Thoracic aorta (tissue), 2 donors: Measurements from ENCODE around the gene GLO1. TPM values are rescaled to one million over a fixed set of nuclear protein-coding genes. Genes with fewer than 3 reads are reported as not detected.

ENCODE experiments used
- ATAC-seq: fragments of 150-250 bp; one replicate; pipeline ENCODE4 v1.8.0; 2017; ENCODE audit warnings: low read depth; ENCODE audit not compliant: insufficient number of reproducible peaks, low FRiP score
- DNase-seq: peaks from one replicate; pipeline ENCODE4 v3.0.0-alpha.2; 2020; ENCODE audit warnings: low spot score
- H3K27ac ChIP-seq, 2 donors: fragments of 200-600 bp; sonication (generic); 1 replicate in 1 of 2; 2 replicates in 1 of 2; pipeline ENCODE4 v1.5.1; 2016; ENCODE audit warnings: mild to moderate bottlenecking in 2 of 2, moderate library complexity in 2 of 2
- H3K27me3 ChIP-seq: fragments of 200-600 bp; sonication (generic); replicated peaks from 2 replicates; pipeline ENCODE4 v1.6.0; 2016; ENCODE audit warnings: mild to moderate bottlenecking; ENCODE audit not compliant: insufficient read depth
- H3K36me3 ChIP-seq: fragments of 200-600 bp; sonication (generic); one replicate; pipeline ENCODE4 v1.5.1; 2016
- H3K4me1 ChIP-seq, 2 donors: fragments of 200-600 bp; sonication (generic); 1 replicate in 1 of 2; 2 replicates in 1 of 2; pipeline versions ENCODE4 v1.5.1 to v1.6.0; 2016; ENCODE audit warnings: low read depth in 2 of 2, mild to moderate bottlenecking in 1 of 2; ENCODE audit not compliant: control insufficient read depth in 1 of 2
- H3K4me3 ChIP-seq: fragments of 200-600 bp; sonication (generic); 2 replicates; pipeline ENCODE4 v1.5.1; 2016; ENCODE audit warnings: mild to moderate bottlenecking
- H3K9me3 ChIP-seq: fragments of 200-600 bp; sonication (generic); 2 replicates; pipeline ENCODE4 v1.5.1; 2016
- total RNA-seq, 2 donors: library from RNA; depleted of rRNA; stranded (reverse); fragments of >200 nt; gene quantifications; one replicate each; pipeline versions ENCODE4 v1.1.0 to v1.2.3, GENCODE V29; 2016
- TF ChIP-seq, protein P1 (sequence below): fragments of 200-600 bp; sonication (generic); IDR thresholded peaks from one replicate; pipeline ENCODE4 v1.5.1; 2019; ENCODE audit warnings: antibody characterized with exemption

The GLO1 gene
- total RNA-seq, 2 donors from 2014 or later = 47.7 to 63.1 TPM

- no peaks in the 10 kb centered on the region for H3K27me3 ChIP-seq
- H3K9me3 ChIP-seq = peaks cover 4% of the 10 kb centered on the region
- DNase-seq (no peak), ATAC-seq (no peak)
- peaks cover 0 to 2% of the 10 kb centered on the region in 2 donors for H3K4me1 ChIP-seq
- TF ChIP-seq, protein P1, sequence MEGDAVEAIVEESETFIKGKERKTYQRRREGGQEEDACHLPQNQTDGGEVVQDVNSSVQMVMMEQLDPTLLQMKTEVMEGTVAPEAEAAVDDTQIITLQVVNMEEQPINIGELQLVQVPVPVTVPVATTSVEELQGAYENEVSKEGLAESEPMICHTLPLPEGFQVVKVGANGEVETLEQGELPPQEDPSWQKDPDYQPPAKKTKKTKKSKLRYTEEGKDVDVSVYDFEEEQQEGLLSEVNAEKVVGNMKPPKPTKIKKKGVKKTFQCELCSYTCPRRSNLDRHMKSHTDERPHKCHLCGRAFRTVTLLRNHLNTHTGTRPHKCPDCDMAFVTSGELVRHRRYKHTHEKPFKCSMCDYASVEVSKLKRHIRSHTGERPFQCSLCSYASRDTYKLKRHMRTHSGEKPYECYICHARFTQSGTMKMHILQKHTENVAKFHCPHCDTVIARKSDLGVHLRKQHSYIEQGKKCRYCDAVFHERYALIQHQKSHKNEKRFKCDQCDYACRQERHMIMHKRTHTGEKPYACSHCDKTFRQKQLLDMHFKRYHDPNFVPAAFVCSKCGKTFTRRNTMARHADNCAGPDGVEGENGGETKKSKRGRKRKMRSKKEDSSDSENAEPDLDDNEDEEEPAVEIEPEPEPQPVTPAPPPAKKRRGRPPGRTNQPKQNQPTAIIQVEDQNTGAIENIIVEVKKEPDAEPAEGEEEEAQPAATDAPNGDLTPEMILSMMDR = no peak
- no peaks in the 10 kb centered on the region for H3K36me3 ChIP-seq
- no peak overlapping the region for H3K27ac ChIP-seq
- no peak overlapping the region for H3K4me3 ChIP-seq
These were observed 7.0 kb downstream of the GLO1 start for GRCh38 chr6:38695933-38696332.

GRCh38 chr6:38695227-38695900 is 7.6 kb downstream of the GLO1 start:
- peaks cover 4% of the 10 kb centered on the region for H3K9me3 ChIP-seq
- no peaks in the 10 kb centered on the region for H3K36me3 ChIP-seq
- no peaks in the 10 kb centered on the region for H3K27me3 ChIP-seq
- no peak overlapping the region for H3K27ac ChIP-seq
- ATAC-seq = no peak
- H3K4me1 ChIP-seq = peaks cover 0 to 5% of the 10 kb centered on the region in 2 donors
- DNase-seq = no peak
- H3K4me3 ChIP-seq = no peak overlapping the region
- TF ChIP-seq, protein P1 = no peak

DNA sequence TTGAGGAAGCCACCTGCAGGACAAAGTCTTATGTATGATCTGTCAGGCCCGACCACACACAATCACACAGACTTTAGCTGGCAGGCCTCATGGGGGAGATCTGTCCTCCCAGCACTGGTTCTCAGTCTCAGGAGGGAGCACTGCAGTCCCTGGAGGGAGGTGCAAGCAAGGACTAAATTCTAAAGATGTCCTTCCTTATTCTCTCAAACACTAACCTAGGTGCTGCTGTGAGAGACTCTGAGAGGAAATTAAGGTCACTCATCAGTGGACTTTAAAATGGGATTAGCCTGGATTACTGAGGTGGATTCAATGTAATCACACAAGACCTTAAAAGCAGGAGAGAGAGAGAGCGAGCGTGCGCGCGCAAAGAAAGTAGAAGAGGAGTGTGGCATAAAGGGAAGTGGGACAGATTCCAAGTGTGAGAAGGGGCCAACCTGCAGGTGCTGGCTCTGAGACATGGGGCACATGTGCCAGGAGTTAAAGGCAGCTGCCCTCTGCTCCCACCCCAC is 14.3 kb downstream of the GLO1 start:
- H3K27ac ChIP-seq = no peak overlapping the region
- TF ChIP-seq, protein P1 = no peak
- H3K4me1 ChIP-seq = peaks cover 5 to 13% of the 10 kb centered on the region in 2 donors
- H3K27me3 ChIP-seq = no peaks in the 10 kb centered on the region
- H3K36me3 ChIP-seq = no peaks in the 10 kb centered on the region
- no peak overlapping the region for H3K4me3 ChIP-seq
- no peaks in the 10 kb centered on the region for H3K9me3 ChIP-seq
- no peak for ATAC-seq
- no peak for DNase-seq

- TF ChIP-seq, protein P1 = no peak
- DNase-seq = no peak
- H3K27me3 ChIP-seq = no peaks in the 10 kb centered on the region
- H3K4me1 ChIP-seq = peaks cover 5 to 13% of the 10 kb centered on the region in 2 donors
- no peak for ATAC-seq
- H3K4me3 ChIP-seq = no peak overlapping the region
- H3K9me3 ChIP-seq = no peaks in the 10 kb centered on the region
- no peaks in the 10 kb centered on the region for H3K36me3 ChIP-seq
- H3K27ac ChIP-seq = no peak overlapping the region
These were observed 15.4 kb downstream of the GLO1 start for GRCh38 chr6:38687549-38687948.

DNA sequence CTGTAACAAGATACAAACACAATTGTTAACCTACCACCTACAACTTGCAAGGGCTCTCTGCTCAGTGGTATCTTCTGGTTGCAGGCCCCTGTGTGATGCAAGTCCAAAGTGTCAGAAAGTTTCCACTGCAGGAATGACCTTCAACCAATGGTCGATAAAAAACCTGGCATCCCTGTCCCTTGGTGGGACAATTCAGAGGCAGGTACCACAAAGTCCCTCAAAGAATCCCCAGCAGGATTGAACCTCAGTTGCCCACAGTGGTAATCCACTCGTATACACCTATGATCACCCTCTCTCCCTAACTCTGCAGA is 15.9 kb downstream of the GLO1 start:
- ATAC-seq = no peak

More for the DNA sequence above, 15.9 kb downstream of the GLO1 start:
- no peak for DNase-seq
- TF ChIP-seq, protein P1 = no peak
- H3K9me3 ChIP-seq = no peaks in the 10 kb centered on the region
- peaks cover under 1% of the 10 kb centered on the region for H3K36me3 ChIP-seq
- no peaks in the 10 kb centered on the region for H3K27me3 ChIP-seq
- H3K27ac ChIP-seq = no peak overlapping the region
- H3K4me3 ChIP-seq = no peak overlapping the region
- H3K4me1 ChIP-seq = peaks cover 5 to 13% of the 10 kb centered on the region in 2 donors
